HG03139 (cell line): Measurements from ENCODE around the gene MAP3K20.
A peak's percentile ranks its signal among the peaks of the same experiment; 100 is the strongest.

ENCODE experiments used
- ATAC-seq: cut with Tn5 transposase; IDR thresholded peaks from one replicate; pipeline ENCODE4 v1.9.1; 2021; ENCODE audit not compliant: unreplicated experiment

The MAP3K20 gene

GRCh38 chr2:173050684-173051083 lies 25.0 kb upstream of the MAP3K20 start:
- no peak for ATAC-seq

GRCh38 chr2:173051463-173052215 lies 24.0 kb upstream of the MAP3K20 start:
- no peak for ATAC-seq

GRCh38 chr2:173053043-173053699 lies 22.5 kb upstream of the MAP3K20 start:
- ATAC-seq, result no peak

GRCh38 chr2:173054466-173054865 lies 21.2 kb upstream of the MAP3K20 start:
- ATAC-seq, result no peak

- no peak for ATAC-seq
Observed at GRCh38 chr2:173056705-173057364, 18.8 kb upstream of the MAP3K20 start.

GRCh38 chr2:173058097-173058496 lies 17.5 kb upstream of the MAP3K20 start:
- no peak for ATAC-seq

GRCh38 chr2:173058673-173059072 lies 17.0 kb upstream of the MAP3K20 start:
- no peak for ATAC-seq

- ATAC-seq, result no peak
Observed at GRCh38 chr2:173059292-173059691, 16.4 kb upstream of the MAP3K20 start.

GRCh38 chr2:173059971-173060461 lies 15.6 kb upstream of the MAP3K20 start:
- ATAC-seq, result no peak

- ATAC-seq, result no peak
Observed at GRCh38 chr2:173062801-173063200, 12.8 kb upstream of the MAP3K20 start.

GRCh38 chr2:173064151-173064805 lies 11.4 kb upstream of the MAP3K20 start:
- no peak for ATAC-seq

GRCh38 chr2:173066887-173067676 lies 8.6 kb upstream of the MAP3K20 start:
- no peak for ATAC-seq

GRCh38 chr2:173075056-173075780 lies 428 bp upstream of the MAP3K20 start:
- no peak for ATAC-seq

- peak; percentile 6 for ATAC-seq
Observed at GRCh38 chr2:173076581-173077345, 1.1 kb downstream of the MAP3K20 start.

- no peak for ATAC-seq
Observed at GRCh38 chr2:173077506-173078177, 2.0 kb downstream of the MAP3K20 start.

GRCh38 chr2:173079141-173079540 lies 3.5 kb downstream of the MAP3K20 start:
- no peak for ATAC-seq

- no peak for ATAC-seq
Observed at GRCh38 chr2:173079973-173080860, 4.6 kb downstream of the MAP3K20 start.
